Activated naive CD4-positive, alpha-beta T cell treated with anti-CD3 and anti-CD28 coated beads for 36 hours (primary cell): ENCODE measurements around the gene TRMU. TPM values are rescaled to one million over a fixed set of nuclear protein-coding genes. Genes with fewer than 3 reads are reported as not detected.

Experiments used
- CTCF ChIA-PET: fragments of 350-600 bp; sonication (Branson Sonifier 250); formaldehyde crosslinking; loops from one replicate; lab custom pipeline; 2021; ENCODE audit warnings: antibody characterized with exemption; lab: Charles Lee
- DNase-seq: peaks from one replicate; pipeline ENCODE4 v3.0.0-alpha.2; 2020
- H3K27ac Mint-ChIP-seq: one replicate; pipeline ENCODE4 v1.8.0; 2021; ENCODE audit warnings: mild to moderate bottlenecking, mixed read lengths
- H3K27me3 Mint-ChIP-seq: one replicate; pipeline ENCODE4 v1.8.0; 2021; ENCODE audit warnings: low read depth, mixed read lengths
- H3K36me3 Mint-ChIP-seq: one replicate; pipeline ENCODE4 v1.8.0; 2021; ENCODE audit warnings: low read depth, mixed read lengths
- H3K4me1 Mint-ChIP-seq: one replicate; pipeline ENCODE4 v1.8.0; 2021; ENCODE audit warnings: low read depth, mixed read lengths
- H3K4me3 Mint-ChIP-seq: one replicate; pipeline ENCODE4 v1.8.0; 2021; ENCODE audit warnings: mild to moderate bottlenecking, moderate library complexity, mixed read lengths
- H3K9me3 Mint-ChIP-seq: one replicate; pipeline ENCODE4 v1.8.0; 2021; ENCODE audit warnings: mixed read lengths
- intact Hi-C: fragments of 100-400 bp; cut with micrococcal nuclease; formaldehyde crosslinking; loops from one replicate; pipeline ENCODE4 v1.15.1; 2023
- total RNA-seq, 2 experiments: library from RNA; stranded (reverse); gene quantifications; one replicate each; pipeline ENCODE4 v1.2.3, GENCODE V29; 2021

The TRMU gene
- total RNA-seq, 2 experiments from 2014 or later = 57.4 TPM

DNA sequence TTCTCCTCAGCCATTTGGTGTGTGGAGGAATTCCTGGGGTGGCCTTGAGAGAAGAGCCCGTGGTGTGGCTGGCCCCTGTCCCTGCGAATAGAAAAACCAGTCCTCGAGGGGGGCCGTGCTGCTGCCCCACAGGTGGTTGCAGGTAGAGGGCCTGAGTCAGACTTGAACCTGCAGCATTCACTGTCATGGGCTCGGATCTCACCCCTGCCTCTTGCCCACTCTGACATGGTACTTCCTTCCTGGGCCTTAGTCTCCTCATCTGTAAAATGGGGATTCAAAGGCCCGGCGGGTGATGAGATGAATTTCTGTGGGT lies 19.4 kb downstream of the TRMU start:
- no peak overlapping the region for H3K27ac Mint-ChIP-seq
- CTCF ChIA-PET = no interaction called here
- H3K9me3 Mint-ChIP-seq = no peaks in the 10 kb centered on the region
- intact Hi-C loops = loop anchor here (1.0 kb wide), 1 partner anchor 187 kb away; no protein-coding TSS in a partner anchor
- no peaks in the 10 kb centered on the region for H3K27me3 Mint-ChIP-seq
- peaks cover 29% of the 10 kb centered on the region for H3K36me3 Mint-ChIP-seq
- no peak for DNase-seq
- H3K4me1 Mint-ChIP-seq = no peaks in the 10 kb centered on the region
- no peak overlapping the region for H3K4me3 Mint-ChIP-seq

DNA sequence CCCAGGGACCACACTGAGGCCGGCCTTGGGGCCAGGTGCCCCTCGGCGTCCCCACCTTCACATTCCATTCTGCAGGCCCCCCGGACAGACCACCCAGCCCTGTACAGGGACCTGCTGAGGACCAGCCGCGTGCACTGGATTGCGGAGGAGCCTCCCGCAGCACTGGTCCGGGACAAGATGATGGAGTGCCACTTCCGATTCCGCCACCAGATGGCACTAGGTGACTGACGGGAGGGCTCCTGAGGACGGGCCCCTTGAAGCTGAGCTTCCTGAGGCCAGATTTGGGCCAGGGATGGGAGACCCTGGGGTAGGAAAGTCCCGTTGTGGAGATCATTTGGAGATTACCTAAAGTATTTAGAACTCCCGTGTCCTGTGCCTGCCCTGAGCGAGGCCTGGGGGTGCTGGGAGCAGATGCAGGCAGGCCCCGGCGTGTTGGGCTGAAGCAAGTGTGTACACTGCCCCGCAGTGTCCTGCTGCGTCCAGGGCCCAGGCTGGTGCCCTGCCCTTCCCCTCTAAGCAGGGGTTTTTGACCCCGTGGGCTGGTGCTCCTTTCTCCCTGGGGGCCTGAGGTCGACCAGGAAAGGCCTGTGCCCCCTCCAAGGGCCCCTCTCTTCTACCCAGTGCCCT lies 20.0 kb downstream of the TRMU start:
- intact Hi-C loops = loop anchor here (1.0 kb wide), 1 partner anchor 187 kb away; no protein-coding TSS in a partner anchor
- DNase-seq = peak; percentile 78
- no peak overlapping the region for H3K4me3 Mint-ChIP-seq
- H3K36me3 Mint-ChIP-seq = peaks cover 29% of the 10 kb centered on the region
- no peaks in the 10 kb centered on the region for H3K4me1 Mint-ChIP-seq
- peaks cover 2% of the 10 kb centered on the region for H3K9me3 Mint-ChIP-seq
- H3K27me3 Mint-ChIP-seq = no peaks in the 10 kb centered on the region
- H3K27ac Mint-ChIP-seq = peak overlapping the region; percentile 65
- CTCF ChIA-PET = no interaction called here

DNA sequence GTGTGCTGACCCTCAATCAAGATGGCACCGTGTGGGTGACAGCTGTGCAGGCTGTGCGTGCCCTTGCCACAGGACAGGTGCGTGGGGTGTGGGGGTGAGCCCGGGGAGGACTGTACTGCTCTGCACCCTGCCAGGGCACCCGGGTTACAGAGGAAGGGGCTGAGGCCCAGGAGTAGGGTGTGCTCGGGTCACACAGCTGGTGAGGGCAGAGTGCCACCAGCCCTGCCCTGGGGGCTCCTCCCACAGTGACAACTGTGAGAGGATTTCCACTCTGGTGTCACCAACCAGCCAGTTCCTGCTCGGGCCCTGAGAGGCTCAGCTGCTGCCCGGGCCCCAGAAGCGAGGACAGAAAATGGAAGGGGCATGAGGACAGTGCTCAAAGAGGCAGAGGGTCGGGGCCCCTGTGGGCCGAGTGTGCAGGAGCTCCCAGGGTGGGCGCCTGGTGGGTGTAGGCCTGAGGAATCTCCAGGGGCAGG lies 20.5 kb downstream of the TRMU start:
- Mint-ChIP-seq H3K4me1 (no peaks in the 10 kb centered on the region), H3K27me3 (no peaks in the 10 kb centered on the region), H3K4me3 (no peak overlapping the region), H3K9me3 (peaks cover 4% of the 10 kb centered on the region), H3K27ac (no peak overlapping the region), H3K36me3 (peaks cover 26% of the 10 kb centered on the region)
- no peak for DNase-seq
- intact Hi-C loops = loop anchor here (1.0 kb wide), 1 partner anchor 186 kb away; no protein-coding TSS in a partner anchor
- CTCF ChIA-PET = interaction anchor here (0.7 to 1.3 kb wide), 2 partner anchors 20 to 186 kb away, joined by 3 read pairs; no protein-coding TSS in a partner anchor

DNA sequence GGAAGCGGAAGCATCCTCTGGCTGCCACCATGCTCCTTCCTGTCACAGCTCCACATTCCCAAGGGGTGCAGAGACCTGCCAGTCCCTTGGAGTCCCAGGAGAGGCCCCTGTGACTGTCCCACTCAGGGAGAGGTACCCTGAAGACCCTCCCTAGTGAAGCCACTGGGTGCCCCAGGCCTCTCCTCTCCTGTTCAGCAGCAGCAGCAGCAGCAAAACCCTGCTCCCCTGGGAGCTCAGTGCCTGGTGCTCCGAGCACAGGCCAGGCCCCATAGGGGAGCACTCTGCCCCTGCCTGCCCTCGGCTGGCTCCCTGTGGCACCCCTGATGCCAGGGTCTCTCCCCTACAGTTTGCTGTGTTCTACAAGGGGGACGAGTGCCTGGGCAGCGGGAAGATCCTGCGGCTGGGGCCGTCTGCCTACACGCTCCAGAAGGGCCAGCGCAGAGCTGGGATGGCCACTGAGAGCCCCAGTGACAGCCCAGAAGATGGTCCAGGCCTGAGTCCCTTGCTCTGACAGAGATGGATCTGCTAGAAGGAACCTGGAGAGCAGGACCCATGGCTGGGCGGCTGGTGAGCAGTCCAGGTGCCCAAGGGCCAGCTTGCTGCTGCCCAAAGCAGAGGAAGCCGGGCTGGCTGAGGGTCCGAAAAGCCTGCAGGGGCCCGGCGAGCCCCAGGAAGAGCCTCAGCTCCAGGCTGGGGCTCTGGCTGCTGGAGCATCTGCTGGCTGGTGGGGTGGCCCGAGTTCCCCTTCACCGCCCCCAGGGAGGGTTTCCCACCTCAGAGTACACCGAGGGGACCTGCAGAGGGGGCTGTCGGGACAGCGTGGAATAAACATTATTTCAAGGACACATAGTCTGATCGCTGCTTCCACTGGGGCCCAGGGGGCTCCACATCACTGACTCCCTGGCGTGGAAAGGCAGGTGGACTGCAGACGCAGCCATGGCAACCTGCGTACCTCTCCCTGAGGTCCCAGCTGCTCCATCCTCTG lies 21.3 kb downstream of the TRMU start:
- Mint-ChIP-seq H3K4me1 (no peaks in the 10 kb centered on the region), H3K9me3 (peaks cover 7% of the 10 kb centered on the region), H3K27ac (no peak overlapping the region), H3K4me3 (no peak overlapping the region), H3K36me3 (peaks cover 22% of the 10 kb centered on the region), H3K27me3 (no peaks in the 10 kb centered on the region)
- no peak for DNase-seq
- intact Hi-C loops = no loop called here
- CTCF ChIA-PET = interaction anchor here (0.7 to 1.3 kb wide), 2 partner anchors 20 to 185 kb away, joined by 3 read pairs; no protein-coding TSS in a partner anchor

DNA sequence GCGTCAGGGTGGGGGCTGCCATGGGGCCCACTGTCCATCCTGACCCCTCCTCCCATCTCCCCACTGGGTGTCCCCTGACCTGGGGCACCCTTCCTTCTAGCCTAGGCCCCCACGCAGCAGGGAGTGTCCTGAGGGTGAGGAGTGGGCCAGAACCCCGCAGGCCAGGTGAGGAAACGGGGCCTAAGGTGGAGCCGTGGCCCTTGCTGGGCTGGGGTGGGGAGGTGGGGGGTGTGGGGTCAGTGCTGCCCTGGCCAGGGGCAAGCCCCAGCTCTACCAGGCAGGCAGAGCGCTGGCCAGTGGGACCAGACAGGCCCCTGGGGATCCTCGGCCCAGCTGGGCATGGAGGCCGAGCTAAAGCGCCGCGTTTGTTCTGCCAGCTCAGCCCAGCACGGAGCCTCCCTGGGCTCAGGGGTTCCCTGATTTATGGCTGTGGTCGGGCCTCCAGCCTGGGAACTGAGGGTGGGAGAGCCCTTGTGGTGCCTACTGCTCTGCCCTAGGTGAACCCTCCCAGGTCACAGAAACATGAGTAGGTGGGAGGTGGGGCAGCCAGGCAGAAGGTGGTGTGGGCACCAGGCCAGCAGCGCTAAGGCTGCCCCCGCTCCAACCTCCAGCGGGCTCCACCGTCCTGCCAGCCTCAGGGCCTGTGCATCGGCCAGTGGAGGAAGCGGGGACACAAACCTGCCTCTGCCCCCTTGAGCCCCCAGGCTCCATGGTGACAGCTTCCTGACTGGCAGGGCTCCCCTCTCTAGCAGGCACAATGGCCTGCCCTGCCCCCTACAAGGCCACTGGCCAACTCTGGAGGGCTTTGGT lies 22.4 kb downstream of the TRMU start:
- no peaks in the 10 kb centered on the region for H3K27me3 Mint-ChIP-seq
- intact Hi-C loops = no loop called here
- peaks cover 17% of the 10 kb centered on the region for H3K36me3 Mint-ChIP-seq
- H3K9me3 Mint-ChIP-seq = peaks cover 7% of the 10 kb centered on the region
- H3K27ac Mint-ChIP-seq = no peak overlapping the region
- CTCF ChIA-PET = interaction anchor here (0.6 kb wide), 1 partner anchor 391 kb away, joined by 3 read pairs; no protein-coding TSS in a partner anchor
- no peaks in the 10 kb centered on the region for H3K4me1 Mint-ChIP-seq
- no peak for DNase-seq
- H3K4me3 Mint-ChIP-seq = no peak overlapping the region

DNA sequence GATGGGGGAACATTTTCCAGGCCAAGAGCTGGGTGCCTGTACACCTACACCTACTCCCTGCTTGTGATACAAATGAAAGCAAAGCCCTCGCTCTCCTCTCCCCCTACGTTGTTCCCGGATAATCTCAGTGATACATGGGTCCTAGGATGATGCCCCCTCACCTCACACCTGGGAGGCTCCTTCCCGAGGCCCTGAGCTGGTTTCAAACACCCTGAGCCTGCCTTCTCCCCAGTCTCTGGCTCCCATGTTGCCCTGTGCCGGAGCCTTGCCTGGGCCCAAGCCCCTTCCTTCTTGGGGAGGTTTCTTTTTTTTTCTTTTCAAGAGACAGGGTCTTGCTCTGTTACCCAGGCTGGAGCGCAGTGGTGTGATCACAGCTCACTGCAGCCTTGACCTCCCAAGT lies 23.3 kb downstream of the TRMU start:
- Mint-ChIP-seq H3K9me3 (peaks cover 7% of the 10 kb centered on the region), H3K4me1 (no peaks in the 10 kb centered on the region), H3K4me3 (no peak overlapping the region), H3K27me3 (no peaks in the 10 kb centered on the region), H3K36me3 (peaks cover 17% of the 10 kb centered on the region), H3K27ac (no peak overlapping the region)
- intact Hi-C loops = no loop called here
- CTCF ChIA-PET = interaction anchor here (0.6 to 0.8 kb wide), 2 partner anchors 9 to 392 kb away, joined by 3 to 4 read pairs; no protein-coding TSS in a partner anchor
- no peak for DNase-seq

DNA sequence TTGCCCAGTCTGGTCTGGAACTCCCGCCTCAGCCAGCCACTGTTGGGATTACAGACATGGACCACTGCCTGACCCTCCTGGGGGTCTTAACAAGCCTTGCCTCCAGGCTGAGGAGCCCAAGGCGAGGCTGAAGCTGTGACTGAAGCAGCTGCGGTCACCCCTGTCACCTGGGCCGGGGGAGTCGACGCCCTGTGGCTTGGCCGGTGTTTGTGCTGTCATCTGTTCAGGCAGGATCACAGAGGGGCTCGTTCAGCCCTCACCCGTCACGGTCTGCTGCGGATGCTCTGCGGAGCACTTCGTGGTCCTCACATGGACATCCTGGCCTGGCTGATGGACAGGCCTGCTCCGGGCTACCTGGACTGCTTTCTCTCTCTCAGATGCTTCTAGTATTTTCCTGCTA lies 23.8 kb downstream of the TRMU start:
- H3K9me3 Mint-ChIP-seq = peaks cover 7% of the 10 kb centered on the region
- H3K27ac Mint-ChIP-seq = no peak overlapping the region
- CTCF ChIA-PET = interaction anchor here (0.8 kb wide), 1 partner anchor 8 kb away, joined by 4 read pairs; no protein-coding TSS in a partner anchor
- no peak overlapping the region for H3K4me3 Mint-ChIP-seq
- no peaks in the 10 kb centered on the region for H3K27me3 Mint-ChIP-seq
- intact Hi-C loops = no loop called here
- no peaks in the 10 kb centered on the region for H3K4me1 Mint-ChIP-seq
- peaks cover 17% of the 10 kb centered on the region for H3K36me3 Mint-ChIP-seq
- no peak for DNase-seq

DNA sequence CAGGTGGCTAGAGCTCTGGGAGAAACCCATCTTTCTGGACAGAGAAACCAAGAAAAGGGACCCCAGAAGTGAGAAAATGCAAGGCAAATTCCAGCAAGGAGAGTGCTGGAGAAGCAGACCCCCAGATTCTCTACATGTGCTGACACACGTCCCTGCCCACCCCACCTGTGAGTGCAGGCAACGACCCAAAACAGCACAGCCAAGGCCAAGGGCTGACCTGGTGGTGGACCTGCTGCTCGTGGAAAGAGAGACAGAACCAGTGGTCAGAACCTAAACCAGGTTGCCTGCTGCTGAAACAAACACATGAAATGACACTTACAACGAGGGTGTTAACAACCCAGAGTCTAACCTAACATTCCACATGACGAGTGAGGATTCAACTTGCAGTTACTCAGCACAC lies 24.6 kb downstream of the TRMU start:
- Mint-ChIP-seq H3K36me3 (peaks cover 15% of the 10 kb centered on the region), H3K27me3 (no peaks in the 10 kb centered on the region), H3K9me3 (peaks cover 7% of the 10 kb centered on the region), H3K27ac (no peak overlapping the region), H3K4me1 (no peaks in the 10 kb centered on the region), H3K4me3 (no peak overlapping the region)
- DNase-seq = no peak
- CTCF ChIA-PET = no interaction called here
- intact Hi-C loops = no loop called here

DNA sequence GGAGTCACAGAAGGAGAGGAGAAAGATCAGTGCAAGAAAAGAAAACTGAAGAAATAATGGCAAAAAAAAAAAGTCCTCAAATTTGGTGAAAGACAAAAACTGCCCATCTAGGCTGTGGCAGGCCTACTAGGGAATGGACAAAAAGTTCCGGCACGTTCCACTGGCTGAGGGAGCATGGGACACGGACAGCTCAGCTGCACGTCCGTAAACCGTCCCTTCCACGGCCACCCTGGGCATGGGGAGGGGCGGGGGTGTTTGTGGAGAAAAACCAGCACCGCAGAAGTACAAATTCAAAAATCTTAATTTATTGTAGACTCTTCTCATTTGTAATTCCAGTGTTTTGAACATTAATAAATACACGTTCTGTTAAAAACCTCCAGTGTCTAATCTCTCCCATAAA lies 25.4 kb downstream of the TRMU start:
- intact Hi-C loops = no loop called here
- no peak for DNase-seq
- Mint-ChIP-seq H3K9me3 (peaks cover 7% of the 10 kb centered on the region), H3K4me3 (no peak overlapping the region), H3K36me3 (peaks cover 13% of the 10 kb centered on the region), H3K27me3 (no peaks in the 10 kb centered on the region), H3K4me1 (no peaks in the 10 kb centered on the region), H3K27ac (no peak overlapping the region)
- CTCF ChIA-PET = no interaction called here

DNA sequence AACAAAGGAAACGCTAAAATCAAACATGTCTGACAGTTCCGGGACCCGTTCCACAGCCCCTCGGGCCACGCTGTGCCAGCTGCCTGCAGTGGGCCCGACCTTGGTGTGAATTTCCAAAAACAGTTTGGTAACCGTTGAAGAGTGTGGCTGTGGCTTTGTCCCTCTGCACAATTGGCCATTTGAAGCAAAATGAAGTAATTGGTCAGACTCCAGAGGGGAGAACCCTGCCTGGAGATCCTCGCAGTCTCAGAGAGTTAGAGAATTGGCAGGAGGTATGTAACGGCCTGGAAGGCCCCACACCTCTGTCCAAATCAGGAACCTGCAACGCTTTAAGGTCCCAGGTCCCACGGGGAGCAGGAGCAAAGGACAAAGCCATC lies 26.3 kb downstream of the TRMU start:
- Mint-ChIP-seq H3K36me3 (peaks cover 13% of the 10 kb centered on the region), H3K4me1 (no peaks in the 10 kb centered on the region), H3K27ac (no peak overlapping the region), H3K9me3 (peaks cover 7% of the 10 kb centered on the region), H3K4me3 (no peak overlapping the region), H3K27me3 (no peaks in the 10 kb centered on the region)
- no peak for DNase-seq
- intact Hi-C loops = no loop called here
- CTCF ChIA-PET = no interaction called here

DNA sequence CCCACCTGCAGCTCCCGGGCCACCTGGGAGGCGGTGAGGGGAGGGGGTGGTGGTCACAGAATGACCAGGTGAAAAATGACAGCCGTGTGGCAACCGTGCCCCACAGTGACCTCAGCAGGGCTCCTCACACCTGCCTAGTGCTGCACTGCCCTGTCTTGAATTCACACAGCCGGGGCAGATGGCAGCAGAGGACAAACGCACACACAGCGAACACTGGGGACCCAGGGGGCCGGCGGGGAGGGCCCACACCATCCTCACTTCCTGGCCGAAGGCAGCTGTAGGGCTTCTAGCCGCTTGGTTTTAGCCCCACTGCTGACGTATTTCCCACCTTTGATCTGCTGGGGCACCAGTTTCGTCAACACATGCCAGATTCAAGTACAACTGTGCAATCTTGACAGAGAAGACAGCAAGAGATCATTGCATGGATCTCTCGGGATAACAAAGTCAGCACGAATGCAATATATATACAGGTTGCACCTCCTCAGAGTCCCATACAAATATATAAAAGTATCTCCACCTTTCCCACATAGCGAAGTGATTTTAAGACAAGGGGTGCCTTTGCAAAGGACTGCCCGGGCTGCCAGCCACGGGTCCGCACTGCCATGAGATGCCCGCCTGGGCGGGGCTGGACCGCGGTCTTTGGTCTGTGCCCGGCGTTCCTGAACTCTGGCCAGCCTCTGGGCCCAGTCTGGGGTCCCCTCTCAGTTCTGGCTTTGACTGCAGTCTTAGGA lies 26.9 kb downstream of the TRMU start:
- H3K36me3 Mint-ChIP-seq = peaks cover 12% of the 10 kb centered on the region
- intact Hi-C loops = no loop called here
- DNase-seq = no peak
- H3K27ac Mint-ChIP-seq = no peak overlapping the region
- no peaks in the 10 kb centered on the region for H3K27me3 Mint-ChIP-seq
- no peaks in the 10 kb centered on the region for H3K4me1 Mint-ChIP-seq
- no peak overlapping the region for H3K4me3 Mint-ChIP-seq
- peaks cover 7% of the 10 kb centered on the region for H3K9me3 Mint-ChIP-seq
- CTCF ChIA-PET = no interaction called here
